DOHH2 (cell line): ENCODE measurements around the gene DCST2.

Experiments used
- H3F3A ChIP-seq: fragments of 200-600 bp; sonication (generic), shearing (Covaris generic); 2 replicates; pipeline ENCODE4 v1.6.0; 2016; ENCODE audit warnings: antibody characterized with exemption, mild to moderate bottlenecking; ENCODE audit not compliant: control insufficient read depth, insufficient read depth
- H3K27ac ChIP-seq: fragments of 200-600 bp; sonication (generic); 2 replicates; pipeline ENCODE4 v1.5.1; 2014; ENCODE audit warnings: low read depth, mild to moderate bottlenecking, low read length, moderate library complexity
- H3K27me3 ChIP-seq: fragments of 200-600 bp; sonication (generic); 2 replicates; pipeline ENCODE4 v1.6.1; 2014; ENCODE audit warnings: mild to moderate bottlenecking, low read length, mixed read lengths; ENCODE audit not compliant: control insufficient read depth
- H3K36me3 ChIP-seq: fragments of 200-600 bp; sonication (generic); 2 replicates; pipeline ENCODE4 v1.6.1; 2014; ENCODE audit warnings: mild to moderate bottlenecking, low read length, moderate library complexity, mixed read lengths; ENCODE audit not compliant: control insufficient read depth
- H3K4me1 ChIP-seq: fragments of 200-600 bp; sonication (generic); 2 replicates; pipeline ENCODE4 v1.6.1; 2014; ENCODE audit warnings: mild to moderate bottlenecking, low read length, mixed read lengths; ENCODE audit not compliant: control insufficient read depth
- H3K4me2 ChIP-seq: fragments of 200-600 bp; sonication (generic); 2 replicates; pipeline ENCODE4 v1.6.0; 2014; ENCODE audit warnings: mild to moderate bottlenecking, low read length, moderate library complexity
- H3K4me3 ChIP-seq: fragments of 200-600 bp; sonication (generic); 2 replicates; pipeline ENCODE4 v1.5.1; 2014; ENCODE audit warnings: mild to moderate bottlenecking, low read length, mixed read lengths
- H3K79me2 ChIP-seq: fragments of 200-600 bp; sonication (generic); 2 replicates; pipeline ENCODE4 v1.6.1; 2014; ENCODE audit warnings: mild to moderate bottlenecking, low read length, mixed read lengths; ENCODE audit not compliant: control insufficient read depth
- H3K9me2 ChIP-seq: fragments of 200-600 bp; sonication (generic); replicated peaks from 2 replicates; pipeline ENCODE4 v1.6.1; 2014; ENCODE audit warnings: mild to moderate bottlenecking, low read length, mixed read lengths; ENCODE audit not compliant: control insufficient read depth
- H3K9me3 ChIP-seq: fragments of 200-600 bp; sonication (generic); 2 replicates; pipeline ENCODE4 v1.6.1; 2014; ENCODE audit warnings: antibody characterized with exemption, low read length, mixed read lengths; ENCODE audit not compliant: control insufficient read depth, insufficient read depth
- H4K20me1 ChIP-seq: fragments of 200-600 bp; sonication (generic); 2 replicates; pipeline ENCODE4 v1.6.0; 2014; ENCODE audit warnings: low read depth, mild to moderate bottlenecking, antibody characterized with exemption, low read length, moderate library complexity; ENCODE audit not compliant: control insufficient read depth, insufficient read depth
- CTCF ChIP-seq: fragments of 200-600 bp; sonication (generic); IDR thresholded peaks from one replicate; pipeline ENCODE4 v1.5.1; 2014; ENCODE audit warnings: antibody characterized with exemption, mild to moderate bottlenecking, low read depth, low read length; ENCODE audit not compliant: poor library complexity, severe bottlenecking
- EZH2phosphoT487 ChIP-seq: fragments of 200-600 bp; sonication (generic); IDR thresholded peaks from 2 replicates; pipeline ENCODE4 v1.6.1; 2017; ENCODE audit warnings: borderline replicate concordance, mild to moderate bottlenecking, antibody characterized with exemption, low read length, moderate library complexity, mixed read lengths

DCST2 gene

GRCh38 chr1:155051342-155051776 lies 17.8 kb upstream of the DCST2 start:
- peaks cover 34% of the 10 kb centered on the region for H3K4me1 ChIP-seq
- peak; percentile 31 for TF ChIP-seq CTCF
- no peak for TF ChIP-seq EZH2phosphoT487

GRCh38 chr1:155050560-155051341 lies 17.2 kb upstream of the DCST2 start, which contains the start of gene ADAM15:
Gene ADAM15 (plus strand): TSS chr1:155051316. CDS start chr1:155051387, 71 bp downstream.
- H3K27ac ChIP-seq = 0 out of 2 replicates have a peak within 1 kb of the TSS, but pooled peaks have one; percentile 18

More at GRCh38 chr1:155051342-155051776, 17.8 kb upstream of the DCST2 start:
- Histone ChIP-seq H3K27me3 (no peaks in the 10 kb centered on the region), H3K36me3 (peaks cover 15% of the 10 kb centered on the region; the same call in 1 of the 2 replicates), H3F3A (0 out of 2 replicates have a peak, but pooled peaks cover 3% of the 10 kb centered on the region), H3K4me2 (peak overlapping the region; percentile 93), H3K9me2 (no peaks in the 10 kb centered on the region), H4K20me1 (no peaks in the 10 kb centered on the region), H3K4me3 (peak overlapping the region; percentile 81), H3K27ac (no peak overlapping the region), H3K9me3 (no peaks in the 10 kb centered on the region), H3K79me2 (peaks cover 8% of the 10 kb centered on the region)

GRCh38 chr1:155049651-155050559 lies 16.3 kb upstream of the DCST2 start:
- Histone ChIP-seq H3K4me3 (peak overlapping the region; percentile 81), H3K27ac (no peak overlapping the region), H3K9me3 (no peaks in the 10 kb centered on the region), H3K4me2 (peak overlapping the region; percentile 93), H3K36me3 (peaks cover 6% of the 10 kb centered on the region; the same call in 1 of the 2 replicates), H3K9me2 (no peaks in the 10 kb centered on the region), H3K27me3 (no peaks in the 10 kb centered on the region), H3F3A (0 out of 2 replicates have a peak, but pooled peaks cover 3% of the 10 kb centered on the region), H4K20me1 (no peaks in the 10 kb centered on the region), H3K79me2 (peaks cover 8% of the 10 kb centered on the region), H3K4me1 (peaks cover 34% of the 10 kb centered on the region)
- TF ChIP-seq EZH2phosphoT487 (no peak), CTCF (no peak)

More at GRCh38 chr1:155050560-155051341, 17.2 kb upstream of the DCST2 start, which contains the start of gene ADAM15:
- Histone ChIP-seq H3K27me3 (no peaks in the 10 kb centered on the region), H3K36me3 (peaks cover 9% of the 10 kb centered on the region; the same call in 1 of the 2 replicates), H3K79me2 (peaks cover 8% of the 10 kb centered on the region), H3K4me2 (peak within 1 kb of the TSS; percentile 93), H3K9me3 (no peaks in the 10 kb centered on the region), H3K9me2 (no peaks in the 10 kb centered on the region), H3K4me1 (peaks cover 34% of the 10 kb centered on the region), H4K20me1 (no peaks in the 10 kb centered on the region), H3K4me3 (peak within 1 kb of the TSS; percentile 81), H3F3A (0 out of 2 replicates have a peak, but pooled peaks cover 3% of the 10 kb centered on the region)
- no peak for TF ChIP-seq EZH2phosphoT487
- TF ChIP-seq CTCF = peak; percentile 99
